HG03095 (cell line): ENCODE measurements around the gene DDX51.

Experiments used
- ATAC-seq: cut with Tn5 transposase; IDR thresholded peaks from one replicate; pipeline ENCODE4 v1.9.1; 2021; ENCODE audit warnings: moderate library complexity; ENCODE audit not compliant: unreplicated experiment

DDX51 gene

DNA sequence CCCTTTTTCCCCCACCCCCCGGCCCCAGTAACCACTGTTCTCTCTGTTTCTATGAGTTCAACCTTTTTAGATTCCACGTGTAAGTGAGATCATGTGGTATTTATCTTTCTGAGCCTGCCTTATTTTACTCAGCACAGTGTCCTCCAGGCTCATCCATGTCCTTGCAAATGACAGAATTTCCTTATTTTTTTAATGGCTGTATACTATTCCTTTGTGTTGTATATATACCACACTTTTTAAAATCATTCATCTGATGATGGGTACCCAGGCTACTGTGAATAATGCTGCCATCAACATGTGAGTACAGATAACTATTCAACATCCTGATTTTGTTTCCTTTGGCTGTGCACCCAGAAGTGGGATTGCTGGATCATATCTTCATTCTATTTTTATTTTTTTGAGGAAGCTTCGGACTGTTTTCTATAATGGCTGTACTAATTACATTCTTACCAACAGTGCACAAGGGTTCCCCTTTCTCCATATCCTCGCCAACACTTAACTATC is 54.7 kb downstream of the DDX51 start:
- no peak for ATAC-seq
